GM13977 (cell line): ENCODE data around the gene ITGB2.

ENCODE experiments used
- DNase-seq: peaks from one replicate; pipeline ENCODE4 v3.0.0; 2012; ENCODE audit warnings: low spot score
- CTCF ChIP-seq: IDR thresholded peaks from 2 replicates; pipeline ENCODE4 v1.5.1; 2012; ENCODE audit warnings: mild to moderate bottlenecking, control low read depth; ENCODE audit not compliant: insufficient read depth; ENCODE audit errors: extremely low read depth, missing control alignments
- in situ Hi-C: fragments of 300-500 bp; cut with MboI; formaldehyde crosslinking; loops from one replicate; pipeline ENCODE4 v1.12.0; 2022; ENCODE audit warnings: low sequenced_read_pairs, low pct_unique_long_range_greater_than_20kb, mixed read lengths, inconsistent platforms; ENCODE audit not compliant: unreplicated experiment

ITGB2 gene

GRCh38 chr21:44898851-44899767 lies 21.6 kb downstream of the ITGB2 start:
- no peak for TF ChIP-seq CTCF
- in situ Hi-C loops: no loop called here
- no peak for DNase-seq

- DNase-seq: no peak
- in situ Hi-C loops: no loop called here
- TF ChIP-seq CTCF: no peak
Measured at GRCh38 chr21:44898011-44898488, 22.6 kb downstream of the ITGB2 start.

- in situ Hi-C loops: no loop called here
- no peak for DNase-seq
- TF ChIP-seq CTCF: no peak
Measured at GRCh38 chr21:44897326-44898010, 23.2 kb downstream of the ITGB2 start.

GRCh38 chr21:44896561-44897286 lies 24.0 kb downstream of the ITGB2 start:
- in situ Hi-C loops: no loop called here
- DNase-seq: no peak
- no peak for TF ChIP-seq CTCF

GRCh38 chr21:44895859-44896258 lies 24.8 kb downstream of the ITGB2 start:
- DNase-seq: no peak
- in situ Hi-C loops: no loop called here
- no peak for TF ChIP-seq CTCF

GRCh38 chr21:44894687-44895302 lies 25.9 kb downstream of the ITGB2 start:
- no peak for DNase-seq
- TF ChIP-seq CTCF: no peak
- in situ Hi-C loops: no loop called here
